Endothelial cell of umbilical vein (primary cell): Measurements from ENCODE around the gene UTS2R. TPM values are rescaled to one million over a fixed set of nuclear protein-coding genes. Genes with fewer than 3 reads are reported as not detected.

Experiments
- BruUV-seq: library from RNA; stranded (reverse); fragments of 400-500 nt; replicated peaks from 2 replicates; lab custom pipeline; 2021; lab: Mats Ljungman, UMichigan
- CTCF ChIA-PET: fragments of 300-600, 350-600 bp; sonication (Branson Sonifier 250); formaldehyde crosslinking; loops from one replicate; lab custom pipeline; 2021; ENCODE audit warnings: antibody characterized with exemption, inconsistent platforms; lab: Charles Lee
- POLR2A ChIA-PET: fragments of 300-600, 350-600 bp; sonication (Branson Sonifier 250); formaldehyde crosslinking; loops from one replicate; lab custom pipeline; 2021; ENCODE audit warnings: antibody characterized with exemption, inconsistent platforms; lab: Charles Lee
- DNase-seq: peaks from one replicate; pipeline ENCODE4 v3.0.0-alpha.2; 2011; ENCODE audit warnings: low read depth, low spot score
- FAIRE-seq: peaks from 2 replicates; lab custom pipeline; 2011; peaks lifted over from hg19 to GRCh38; lab: Jason Lieb, UNC
- H2AFZ ChIP-seq: 2 replicates; pipeline ENCODE4 v1.6.0; 2012; ENCODE audit warnings: low read depth, low read length, control low read depth, inconsistent platforms
- H3K27ac ChIP-seq: 2 replicates; pipeline ENCODE4 v1.5.1; 2011; ENCODE audit warnings: low read depth, mild to moderate bottlenecking, control low read depth, low read length, moderate library complexity; ENCODE audit not compliant: insufficient read depth
- H3K27me3 ChIP-seq, 2 experiments: 2 replicates each; pipeline versions ENCODE4 v1.6.0 to v1.6.1; 2011; ENCODE audit warnings: low read length in 2 of 2, mixed read lengths in 1 of 2; ENCODE audit not compliant: control insufficient read depth in 2 of 2, insufficient read depth in 2 of 2
- H3K36me3 ChIP-seq, 2 experiments: 2 replicates in 1 of 2; 3 replicates in 1 of 2; pipeline ENCODE4 v1.5.1; 2011; ENCODE audit warnings: low read length in 2 of 2, mild to moderate bottlenecking in 1 of 2, moderate library complexity in 1 of 2; ENCODE audit not compliant: control insufficient read depth in 2 of 2, insufficient read depth in 2 of 2; ENCODE audit errors: extremely low read depth in 1 of 2
- H3K4me1 ChIP-seq: 3 replicates; pipeline ENCODE4 v1.5.1; 2011; ENCODE audit warnings: mild to moderate bottlenecking, low read length; ENCODE audit not compliant: control insufficient read depth, insufficient read depth; ENCODE audit errors: extremely low read depth
- H3K4me2 ChIP-seq: 2 replicates; pipeline ENCODE4 v1.6.1; 2011; ENCODE audit warnings: low read length, control low read depth, mixed read lengths; ENCODE audit not compliant: insufficient read depth
- H3K4me3 ChIP-seq, 3 experiments: fragments of 200-600 bp in 1 of 3; sonication (generic), shearing (Covaris generic) in 1 of 3; replicated peaks in 1 of 3; 2 replicates each; pipeline ENCODE4 v1.5.1; 2011 to 2016; ENCODE audit warnings: control low read depth in 3 of 3, low read length in 3 of 3, mild to moderate bottlenecking in 2 of 3, inconsistent platforms in 1 of 3, low read depth in 1 of 3, moderate library complexity in 1 of 3; ENCODE audit not compliant: insufficient read depth in 1 of 3
- H3K79me2 ChIP-seq: 2 replicates; pipeline ENCODE4 v1.6.0; 2012; ENCODE audit warnings: low read length, inconsistent platforms; ENCODE audit not compliant: control insufficient read depth, insufficient read depth
- H3K9ac ChIP-seq: replicated peaks from 2 replicates; pipeline ENCODE3; 2011; ENCODE audit warnings: low read length, control low read depth; ENCODE audit not compliant: insufficient read depth; ENCODE audit errors: extremely low read depth
- H3K9me1 ChIP-seq: replicated peaks from 3 replicates; pipeline ENCODE4 v1.6.0; 2011; ENCODE audit warnings: mild to moderate bottlenecking, low read length; ENCODE audit not compliant: control insufficient read depth, insufficient read depth; ENCODE audit errors: extremely low read depth
- H3K9me3 ChIP-seq: replicated peaks from 2 replicates; pipeline ENCODE4 v1.5.1; 2012; ENCODE audit warnings: low read length, inconsistent platforms; ENCODE audit not compliant: control insufficient read depth, insufficient read depth
- H4K20me1 ChIP-seq: replicated peaks from 2 replicates; pipeline ENCODE3; 2011; ENCODE audit warnings: mild to moderate bottlenecking, low read length; ENCODE audit not compliant: control insufficient read depth, insufficient read depth; ENCODE audit errors: extremely low read depth
- EZH2 ChIP-seq: IDR thresholded peaks from 2 replicates; pipeline ENCODE4 v1.6.1; 2012; ENCODE audit warnings: borderline replicate concordance, low read depth, mild to moderate bottlenecking, moderate library complexity, low read length, inconsistent platforms; ENCODE audit not compliant: severe bottlenecking
- FOS ChIP-seq: IDR thresholded peaks from 2 replicates; pipeline ENCODE4 v1.6.1; 2011; ENCODE audit warnings: mild to moderate bottlenecking, low read length, moderate library complexity, borderline replicate concordance; ENCODE audit not compliant: insufficient read depth
- GATA2 ChIP-seq: IDR thresholded peaks from 2 replicates; pipeline ENCODE4 v1.7.0; 2011; ENCODE audit warnings: low read depth, mild to moderate bottlenecking, moderate library complexity, mixed read lengths, low read length; ENCODE audit not compliant: insufficient read length, insufficient read depth
- JUN ChIP-seq: IDR thresholded peaks from 2 replicates; pipeline ENCODE4 v1.6.1; 2011; ENCODE audit warnings: borderline replicate concordance, low read depth; ENCODE audit not compliant: insufficient read length, insufficient read depth
- MAX ChIP-seq: IDR thresholded peaks from 2 replicates; pipeline ENCODE4 v1.6.1; 2011; ENCODE audit not compliant: insufficient read depth, insufficient read length
- MYC ChIP-seq: IDR thresholded peaks from one replicate; pipeline ENCODE4 v1.6.1; 2011; ENCODE audit warnings: mild to moderate bottlenecking, low read depth, low read length
- POLR2A ChIP-seq: IDR thresholded peaks from 2 replicates; pipeline ENCODE4 v1.6.1; 2012; ENCODE audit warnings: low read depth, mild to moderate bottlenecking, control low read depth, low read length
- POLR2AphosphoS5 ChIP-seq: IDR thresholded peaks from 2 replicates; pipeline ENCODE4 v1.6.1; 2012; ENCODE audit warnings: low read depth, mild to moderate bottlenecking, control low read depth, low read length, moderate library complexity; ENCODE audit not compliant: insufficient read depth
- dilution Hi-C: fragments of 300-500 bp; cut with MboI; formaldehyde crosslinking; loops from one replicate; pipeline ENCODE4 v1.15.0; 2019; ENCODE audit warnings: low sequenced_read_pairs; ENCODE audit not compliant: extremely low pct_ligation_motif_present
- intact Hi-C: fragments of 100-400 bp; cut with micrococcal nuclease; formaldehyde crosslinking; loops from one replicate; pipeline ENCODE4 v1.10.0; 2022
- polyA plus RNA-seq, 4 experiments: library from polyadenylated mRNA; depleted of rRNA in 3 of 4; stranded (reverse) in 3 of 4; unstranded in 1 of 4; fragments of >200 nt; gene quantifications; 2 replicates each; pipeline versions ENCODE4 v1.2.1 to v1.2.3, GENCODE V29; 2011 to 2012; ENCODE audit warnings: missing spikeins in 1 of 4
- total RNA-seq: library from RNA; stranded (reverse); gene quantifications from 2 replicates; pipeline ENCODE4 v1.2.3, GENCODE V29; 2021

Gene UTS2R
- total and polyA plus RNA-seq, 2 donors (not counting 3 experiments of a cell fraction or from before 2014, with no cell fraction given): not detected

GRCh38 chr17:82349287-82349701 lies 22.3 kb upstream of the UTS2R start:
- DNase-seq: no peak
- H3K4me2 ChIP-seq: no peak overlapping the region
- H3K79me2 ChIP-seq: no peaks in the 10 kb centered on the region
- intact Hi-C loops (no loop called here), dilution Hi-C loops (no loop called here)
- H3K9me1 ChIP-seq: no peaks in the 10 kb centered on the region
- ChIA-PET POLR2A (no interaction called here), CTCF (interaction anchor here (1.6 to 2.4 kb wide), 2 partner anchors 10 to 17 kb away, joined by 3 to 6 read pairs; no protein-coding TSS in a partner anchor)
- no peak for TF ChIP-seq EZH2
- no peak for TF ChIP-seq FOS
- no peak for TF ChIP-seq GATA2
- no peak for TF ChIP-seq MYC
- no peak for TF ChIP-seq POLR2AphosphoS5
- no peak for TF ChIP-seq POLR2A
- TF ChIP-seq MAX: no peak
- no peak for TF ChIP-seq JUN
- no peaks in the 10 kb centered on the region for H3K27me3 ChIP-seq
- no peak for FAIRE-seq
- no peaks in the 10 kb centered on the region for H4K20me1 ChIP-seq
- H3K9ac ChIP-seq: no peak overlapping the region
- H3K4me1 ChIP-seq: no peaks in the 10 kb centered on the region
- no peaks in the 10 kb centered on the region for H3K36me3 ChIP-seq
- H2AFZ ChIP-seq: peak overlapping the region; percentile 11
- BruUV-seq: no TSS peak
- no peak overlapping the region for H3K27ac ChIP-seq
- H3K4me3 ChIP-seq: no peak overlapping the region
- H3K9me3 ChIP-seq: no peaks in the 10 kb centered on the region
